Pancreas (tissue), 10 donors: ENCODE data around the gene CCDC158. TPM values are rescaled to one million over a fixed set of nuclear protein-coding genes. Genes with fewer than 3 reads are reported as not detected.
"Not testable (repeated sequence)": the region's sequence is repeated elsewhere in the genome, so short reads cannot be mapped to it uniquely, and the experiment has no call there.

Experiments
- ATAC-seq, 4 donors: fragments of 200-7000 bp; cut with Tn5 transposase; one replicate each; pipeline versions ENCODE4 v1.8.0 to v1.9.1; 2020; ENCODE audit warnings: mild to moderate bottlenecking in 4 of 4, moderate library complexity in 4 of 4
- DNase-seq, 6 donors: peaks; one replicate each; pipeline ENCODE4 v3.0.0-alpha.2; 2020
- FAIRE-seq: peaks from 2 replicates; lab custom pipeline; 2012; peaks lifted over from hg19 to GRCh38; lab: Jason Lieb, UNC
- H3K27ac ChIP-seq, 4 donors: fragments of 200-600 bp; sonication (generic); 1 replicate in 3 of 4; 2 replicates in 1 of 4; pipeline versions ENCODE4 v1.5.0 to v1.8.0; 2020
- H3K27me3 ChIP-seq, 4 donors: fragments of 200-600 bp; one replicate each; pipeline ENCODE4 v1.8.0; 2021
- H3K36me3 ChIP-seq, 3 donors: fragments of 200-600 bp; sonication (generic) in 1 of 3; one replicate each; pipeline versions ENCODE4 v1.5.0 to v1.8.0; 2020 to 2021
- H3K4me1 ChIP-seq, 3 donors: fragments of 200-600 bp; one replicate each; pipeline ENCODE4 v1.8.0; 2021
- H3K4me3 ChIP-seq, 4 donors: fragments of 200-600 bp; sonication (generic) in 2 of 4; one replicate each; pipeline versions ENCODE4 v1.5.0 to v1.8.0; 2020 to 2021
- H3K9me3 ChIP-seq, 4 donors: fragments of 200-600 bp; one replicate each; pipeline ENCODE4 v1.8.0; 2021
- WGBS, 2 donors: extraction: QIAGEN DNeasy Blood & Tissue Kit; methylation state at CpG; one replicate each; pipeline ENCODE4 v1.1.7; 2013; 5-methylcytosine and 5-hydroxymethylcytosine counted together
- intact Hi-C, 3 donors: fragments of 100-400 bp; cut with DNase I; formaldehyde crosslinking; loops; one replicate each; pipeline versions ENCODE4 v1.11.1 to v1.14.2; 2022
- polyA plus RNA-seq, 2 donors: library from polyadenylated mRNA; stranded (reverse); fragments of 200-250 nt; gene quantifications; one replicate each; pipeline ENCODE4 v1.2.3, GENCODE V29; 2013
- total RNA-seq, 6 donors: library from RNA; stranded (reverse); fragmentation: NEBNext Ultra II Directional in 4 of 6; extraction: Animal tissue kit (Norgen Biotek cat#: 25700) in 4 of 6; gene quantifications; one replicate each; pipeline versions ENCODE4 v1.2.1 to v1.2.4, GENCODE V29; 2021 to 2023
- TF ChIP-seq, protein P1 (sequence below), 4 donors: fragments of 200-600 bp; sonication (generic) in 3 of 4; IDR thresholded peaks; one replicate each; pipeline versions ENCODE4 v1.5.0 to v1.8.0; 2021; ENCODE audit warnings: antibody characterized with exemption in 4 of 4
- donor health status: healthy with polysubstance abuse.
- donor health status: DM: no; HTN: no; CAD: no; lungs with moderate emphysema.
- donor health status: DM: no; HTN: no; CAD: no.
- donor health status: control.
- donor health status: control.
- donor health status: Bipolar disorder and iron deficiency.
- donor health status: DM: yes; HTN: yes; CAD: no.
- donor health status: DM: no; HTN: no; CAD: no.
- donor health status: DM: no; HTN: no; CAD: no.
- donor health status: DM: yes; HTN: yes; CAD: no.

Gene CCDC158
- total and polyA plus RNA-seq, 8 donors: 0.19 to 0.94 (median 0.61) TPM

DNA sequence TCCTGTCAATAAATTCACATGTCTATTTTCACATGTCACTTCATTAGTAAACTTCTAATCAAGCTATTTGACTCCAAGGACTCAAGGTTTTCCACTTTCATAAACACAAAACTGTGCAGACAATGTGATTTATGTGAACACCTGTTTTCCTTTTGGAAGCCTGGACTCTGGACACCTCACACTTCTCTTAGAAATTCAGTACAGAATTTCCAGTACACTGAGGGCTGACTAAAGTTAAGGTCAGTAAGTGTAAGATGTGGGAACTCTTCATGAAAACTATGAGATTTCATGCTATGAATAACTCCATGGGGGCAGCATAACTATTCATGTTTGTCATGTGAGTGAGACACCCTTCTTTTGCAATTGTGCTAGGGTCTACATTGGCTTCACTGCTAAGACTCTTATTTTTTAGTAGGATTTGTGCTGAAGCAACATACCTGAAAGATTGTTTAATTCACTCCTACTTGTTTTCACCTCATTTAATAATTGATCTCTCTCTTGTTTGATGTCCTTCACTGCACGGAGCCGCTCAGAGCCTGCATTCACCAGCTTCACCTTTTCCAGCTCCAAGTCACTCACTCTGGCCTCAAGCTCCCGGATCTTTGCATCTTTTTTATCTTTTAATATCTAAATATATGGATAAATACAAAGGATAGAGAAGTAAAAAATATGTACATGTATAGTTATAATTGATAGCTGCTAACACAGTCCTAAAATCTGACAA lies 59.1 kb downstream of the CCDC158 start:
- Histone ChIP-seq H3K4me3 (no peak overlapping the region), H3K27me3 (no peaks in the 10 kb centered on the region), H3K9me3 (no peaks in the 10 kb centered on the region), H3K36me3 (no peaks in the 10 kb centered on the region), H3K4me1 (peaks cover 0 to 5% (median 5%) of the 10 kb centered on the region in 3 donors), H3K27ac (no peak overlapping the region)
- WGBS, 2 donors: 19 to 22% methylated on average over 3 of the region's 3 CpGs
- intact Hi-C loops: no loop called here
- FAIRE-seq: no peak
- no peak for DNase-seq
- TF ChIP-seq, protein P1, sequence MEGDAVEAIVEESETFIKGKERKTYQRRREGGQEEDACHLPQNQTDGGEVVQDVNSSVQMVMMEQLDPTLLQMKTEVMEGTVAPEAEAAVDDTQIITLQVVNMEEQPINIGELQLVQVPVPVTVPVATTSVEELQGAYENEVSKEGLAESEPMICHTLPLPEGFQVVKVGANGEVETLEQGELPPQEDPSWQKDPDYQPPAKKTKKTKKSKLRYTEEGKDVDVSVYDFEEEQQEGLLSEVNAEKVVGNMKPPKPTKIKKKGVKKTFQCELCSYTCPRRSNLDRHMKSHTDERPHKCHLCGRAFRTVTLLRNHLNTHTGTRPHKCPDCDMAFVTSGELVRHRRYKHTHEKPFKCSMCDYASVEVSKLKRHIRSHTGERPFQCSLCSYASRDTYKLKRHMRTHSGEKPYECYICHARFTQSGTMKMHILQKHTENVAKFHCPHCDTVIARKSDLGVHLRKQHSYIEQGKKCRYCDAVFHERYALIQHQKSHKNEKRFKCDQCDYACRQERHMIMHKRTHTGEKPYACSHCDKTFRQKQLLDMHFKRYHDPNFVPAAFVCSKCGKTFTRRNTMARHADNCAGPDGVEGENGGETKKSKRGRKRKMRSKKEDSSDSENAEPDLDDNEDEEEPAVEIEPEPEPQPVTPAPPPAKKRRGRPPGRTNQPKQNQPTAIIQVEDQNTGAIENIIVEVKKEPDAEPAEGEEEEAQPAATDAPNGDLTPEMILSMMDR (IDR thresholded peaks at IDR 0.05): no peak
- peak in 3 of 4 donors; percentile 48 to 83 (median 51) for ATAC-seq

DNA sequence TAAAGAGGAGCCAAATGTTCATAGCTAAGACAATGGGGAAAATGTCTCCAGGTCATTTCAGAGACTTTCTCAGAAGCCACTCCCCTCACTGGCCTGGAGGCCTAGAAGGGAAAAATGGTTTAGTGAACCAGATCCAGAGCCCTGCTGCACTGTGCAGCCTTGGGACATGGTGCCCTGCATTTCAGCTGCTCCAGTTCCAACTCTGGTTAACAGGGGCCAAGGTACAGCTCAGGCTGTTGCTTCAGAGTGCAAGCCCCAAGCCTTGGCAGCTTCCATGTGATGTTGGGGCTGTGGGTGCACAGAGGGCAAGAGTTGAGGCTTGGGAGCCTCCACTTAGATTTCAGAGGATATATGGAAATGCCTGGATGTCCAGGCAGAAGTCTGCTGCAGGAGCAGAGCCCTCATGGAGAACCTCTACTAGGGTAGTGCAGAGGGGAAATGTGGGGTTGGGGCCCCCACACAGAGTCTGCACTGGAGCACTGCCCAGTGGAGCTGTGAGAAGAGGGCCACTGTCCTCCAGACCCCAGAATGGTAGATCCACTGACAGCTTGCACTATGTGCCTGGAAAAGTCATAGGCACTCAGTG lies 61.0 kb downstream of the CCDC158 start:
- H3K36me3 ChIP-seq, H3K4me3 ChIP-seq, H3K27ac ChIP-seq, H3K4me1 ChIP-seq, H3K27me3 ChIP-seq, FAIRE-seq, ATAC-seq, H3K9me3 ChIP-seq, DNase-seq, intact Hi-C loops: not testable (repeated sequence)

DNA sequence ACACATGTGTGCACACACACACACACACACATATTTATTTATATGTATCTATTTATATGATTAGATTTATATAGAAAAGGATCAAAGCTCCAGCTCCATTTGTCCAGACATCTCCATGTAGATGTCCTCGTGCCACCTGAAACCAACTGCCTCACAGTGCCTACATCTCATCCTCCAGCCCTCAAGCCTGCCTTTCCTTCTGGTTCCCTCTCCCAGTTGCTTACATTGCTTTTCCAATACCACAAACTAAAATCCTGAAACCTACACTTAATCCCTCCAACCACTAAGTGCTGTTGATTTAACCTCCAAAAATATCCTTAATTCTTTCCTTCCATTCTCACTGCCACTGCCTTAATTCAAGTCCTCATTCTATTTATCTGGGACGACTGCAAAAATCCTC lies 63.0 kb downstream of the CCDC158 start:
- Histone ChIP-seq H3K9me3 (no peaks in the 10 kb centered on the region), H3K4me3 (no peak overlapping the region), H3K4me1 (peaks cover 0 to 5% (median 5%) of the 10 kb centered on the region in 3 donors), H3K27me3 (no peaks in the 10 kb centered on the region), H3K36me3 (no peaks in the 10 kb centered on the region), H3K27ac (no peak overlapping the region)
- DNase-seq (no peak), ATAC-seq (no peak), FAIRE-seq (no peak)
- intact Hi-C loops: no loop called here
- WGBS, 2 donors: 67 to 83% methylated on average over 2 of the region's 2 CpGs
- TF ChIP-seq, protein P1 (IDR thresholded peaks at IDR 0.05): no peak

DNA sequence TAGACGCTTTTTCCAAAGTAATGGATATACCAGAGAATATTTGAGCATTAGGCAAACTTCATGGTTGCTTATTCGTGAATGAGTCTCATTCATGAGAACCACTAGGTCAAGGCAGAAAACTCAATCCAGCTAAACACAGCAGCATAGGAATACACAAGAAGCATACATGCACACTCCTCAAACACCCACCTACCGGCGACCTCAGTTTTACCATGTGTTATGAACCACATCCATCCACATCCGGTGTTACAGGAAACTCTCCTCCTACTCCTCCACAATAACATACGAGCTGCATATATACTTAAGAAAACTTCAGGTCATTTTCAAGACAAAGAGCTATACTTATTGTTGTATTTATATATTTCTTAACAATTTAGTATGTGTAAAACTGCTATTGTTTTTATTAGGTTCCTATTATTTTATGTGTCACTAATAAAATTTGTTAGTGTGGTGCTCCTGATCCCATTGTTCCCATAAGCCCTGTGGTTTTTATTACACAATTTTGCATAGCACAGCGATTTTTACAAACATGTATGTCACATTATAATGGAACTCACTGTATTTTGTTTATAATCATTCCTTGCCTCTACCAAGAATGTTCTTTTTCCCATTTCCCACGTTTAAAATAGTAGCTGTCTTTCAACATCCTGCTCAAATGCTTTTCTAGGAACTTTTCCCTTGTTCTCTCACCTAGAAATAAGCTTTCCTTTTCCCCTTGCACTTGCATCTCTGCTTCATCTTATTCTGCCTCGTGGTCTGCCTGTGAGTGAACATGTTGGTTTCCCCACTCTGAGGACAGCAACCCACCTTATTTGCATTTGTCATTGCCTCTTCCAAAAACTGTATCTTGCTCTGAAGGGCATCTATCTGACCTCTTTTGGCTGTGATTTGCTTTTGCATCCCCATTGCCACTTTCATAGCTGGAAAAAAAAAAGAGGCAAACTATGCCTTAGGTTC lies 66.1 kb downstream of the CCDC158 start:
- FAIRE-seq (no peak), DNase-seq (no peak), ATAC-seq (no peak)
- 74 to 80% methylated on average over 9 of the region's 9 CpGs for WGBS, 2 donors
- intact Hi-C loops: no loop called here
- TF ChIP-seq, protein P1 (IDR thresholded peaks at IDR 0.05): no peak
- H3K27ac ChIP-seq: no peak overlapping the region
- H3K4me1 ChIP-seq: peaks cover 0 to 7% (median 5%) of the 10 kb centered on the region in 3 donors
- no peak overlapping the region for H3K4me3 ChIP-seq
- no peaks in the 10 kb centered on the region for H3K27me3 ChIP-seq
- H3K36me3 ChIP-seq: no peaks in the 10 kb centered on the region
- H3K9me3 ChIP-seq: no peaks in the 10 kb centered on the region

DNA sequence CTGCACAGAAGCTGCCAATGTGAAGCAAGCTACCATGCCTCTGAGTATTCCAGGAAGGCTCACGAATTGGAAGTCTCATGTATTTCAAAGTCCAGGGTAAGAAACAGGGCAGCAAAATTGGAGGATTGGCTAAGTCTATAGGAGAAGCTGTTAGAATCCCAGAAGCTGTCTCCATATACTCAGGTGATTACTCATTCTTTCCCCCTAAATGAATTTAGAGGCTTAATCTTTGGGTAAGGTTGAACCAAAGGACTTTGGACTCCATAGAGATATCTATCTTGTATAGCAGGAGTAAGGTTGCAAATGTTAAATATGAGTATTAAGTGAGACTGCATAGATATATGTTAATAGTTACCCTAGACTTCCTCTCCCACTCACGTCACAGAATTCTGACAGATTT lies 78.1 kb downstream of the CCDC158 start:
- TF ChIP-seq, protein P1 (IDR thresholded peaks at IDR 0.05): no peak
- Histone ChIP-seq H3K4me3 (no peak overlapping the region), H3K27ac (no peak overlapping the region), H3K27me3 (no peaks in the 10 kb centered on the region), H3K36me3 (no peaks in the 10 kb centered on the region), H3K9me3 (no peaks in the 10 kb centered on the region), H3K4me1 (no peaks in the 10 kb centered on the region)
- DNase-seq: no peak
- peak in 2 of 4 donors; percentile 49 to 65 for ATAC-seq
- no peak for FAIRE-seq
- intact Hi-C loops: no loop called here
- 50 to 55% methylated on average over 2 of the region's 2 CpGs for WGBS, 2 donors
